H1 (cell line): Measurements from ENCODE around the gene KRT3. TPM values are rescaled to one million over a fixed set of nuclear protein-coding genes. Genes with fewer than 3 reads are reported as not detected.

Experiments used
- CTCF ChIA-PET: fragments of 300-600 bp; sonication (Branson Sonifier 250); formaldehyde crosslinking; loops from one replicate; lab custom pipeline; 2021; ENCODE audit not compliant: partially characterized antibody; lab: Charles Lee
- POLR2A ChIA-PET: fragments of 300-600 bp; sonication (Branson Sonifier 250); formaldehyde crosslinking; loops from one replicate; lab custom pipeline; 2021; ENCODE audit warnings: inconsistent platforms; ENCODE audit not compliant: partially characterized antibody; lab: Charles Lee
- DNase-seq, 2 experiments: peaks; one replicate each; pipeline versions ENCODE4 v3.0.0 to v3.0.0-alpha.2; 2010 to 2022; ENCODE audit warnings: low spot score in 2 of 2, low read depth in 1 of 2, mixed read lengths in 1 of 2
- FAIRE-seq: peaks from 2 replicates; lab custom pipeline; 2011; peaks lifted over from hg19 to GRCh38; lab: Jason Lieb, UNC
- H2AFZ ChIP-seq: 2 replicates; pipeline ENCODE4 v1.8.1; 2012; ENCODE audit warnings: low read length, inconsistent platforms
- H2AK5ac ChIP-seq: 2 replicates; pipeline ENCODE4 v1.6.1; 2013; ENCODE audit warnings: low read depth, low read length
- H2BK120ac ChIP-seq: replicated peaks from 2 replicates; pipeline ENCODE3; 2013; ENCODE audit warnings: low read depth, low read length, inconsistent platforms
- H2BK12ac ChIP-seq: 2 replicates; pipeline ENCODE4 v1.6.1; 2013; ENCODE audit warnings: low read depth, low read length
- H2BK15ac ChIP-seq: 2 replicates; pipeline ENCODE4 v1.6.1; 2013; ENCODE audit warnings: low read length
- H2BK20ac ChIP-seq: 2 replicates; pipeline ENCODE4 v1.6.1; 2013; ENCODE audit warnings: low read length
- H2BK5ac ChIP-seq: 2 replicates; pipeline ENCODE4 v1.6.1; 2013; ENCODE audit warnings: low read depth, low read length
- H3K14ac ChIP-seq: 2 replicates; pipeline ENCODE4 v1.6.1; 2013; ENCODE audit warnings: inconsistent platforms; ENCODE audit not compliant: insufficient read length
- H3K18ac ChIP-seq: 2 replicates; pipeline ENCODE4 v1.6.1; 2013; ENCODE audit warnings: low read length; ENCODE audit errors: extremely low read depth
- H3K23ac ChIP-seq: 2 replicates; pipeline ENCODE4 v1.6.1; 2013; ENCODE audit warnings: inconsistent platforms; ENCODE audit not compliant: insufficient read length
- H3K23me2 ChIP-seq: 2 replicates; pipeline ENCODE4 v1.6.1; 2013; ENCODE audit warnings: low read depth, low read length
- H3K27ac ChIP-seq: 2 replicates; pipeline ENCODE4 v1.6.1; 2011; ENCODE audit warnings: low read depth, low read length, inconsistent platforms
- H3K27me3 ChIP-seq, 4 experiments: replicated peaks in 1 of 4; 1 replicate in 1 of 4; 2 replicates in 3 of 4; pipeline versions ENCODE4 v1.6.1 to v1.8.1; 2011 to 2013; ENCODE audit warnings: low read length in 3 of 4, mild to moderate bottlenecking in 3 of 4, inconsistent platforms in 2 of 4, mixed read lengths in 2 of 4, moderate library complexity in 1 of 4; ENCODE audit not compliant: control insufficient read depth in 3 of 4, insufficient read depth in 3 of 4; ENCODE audit errors: extremely low read depth in 1 of 4
- H3K36me3 ChIP-seq, 4 experiments: 2 replicates each; pipeline versions ENCODE4 v1.6.1 to v1.8.1; 2011 to 2013; ENCODE audit warnings: mild to moderate bottlenecking in 4 of 4, low read length in 3 of 4, moderate library complexity in 2 of 4, control low read depth in 1 of 4, inconsistent platforms in 1 of 4; ENCODE audit not compliant: insufficient read depth in 4 of 4, control insufficient read depth in 2 of 4
- H3K4ac ChIP-seq: replicated peaks from 2 replicates; pipeline ENCODE3; 2013; ENCODE audit warnings: low read length, low read depth, mixed read lengths, inconsistent platforms; ENCODE audit not compliant: insufficient read length
- H3K4me1 ChIP-seq, 4 experiments: replicated peaks in 1 of 4; 1 replicate in 1 of 4; 2 replicates in 3 of 4; pipeline versions ENCODE4 v1.6.1 to v1.8.1; 2011 to 2013; ENCODE audit warnings: low read length in 3 of 4, inconsistent platforms in 2 of 4, mixed read lengths in 1 of 4; ENCODE audit not compliant: insufficient read depth in 4 of 4, control insufficient read depth in 3 of 4
- H3K4me2 ChIP-seq, 2 experiments: 2 replicates each; pipeline versions ENCODE4 v1.6.1 to v1.8.1; 2011 to 2013; ENCODE audit warnings: low read depth in 2 of 2, low read length in 2 of 2, control low read depth in 1 of 2, inconsistent platforms in 1 of 2, mild to moderate bottlenecking in 1 of 2; ENCODE audit not compliant: insufficient read depth in 1 of 2
- H3K4me3 ChIP-seq, 4 experiments: fragments of 200-600, 300-600 bp in 1 of 4; sonication (generic), shearing (Covaris generic), sonication (Bioruptor Twin) in 1 of 4; 2 replicates each; pipeline versions ENCODE4 v1.5.1 to v1.8.1; 2011 to 2016; ENCODE audit warnings: low read length in 4 of 4, low read depth in 3 of 4, control low read depth in 2 of 4, inconsistent platforms in 2 of 4, mild to moderate bottlenecking in 2 of 4, mixed read lengths in 1 of 4, moderate library complexity in 1 of 4; ENCODE audit not compliant: insufficient read depth in 2 of 4; ENCODE audit errors: extremely low read depth in 1 of 4
- H3K56ac ChIP-seq: replicated peaks from 2 replicates; pipeline ENCODE3; 2013; ENCODE audit warnings: low read depth, mild to moderate bottlenecking, mixed read lengths, low read length, inconsistent platforms; ENCODE audit not compliant: insufficient read length
- H3K79me1 ChIP-seq: 2 replicates; pipeline ENCODE4 v1.6.1; 2013; ENCODE audit warnings: low read depth, low read length, control low read depth
- H3K79me2 ChIP-seq, 2 experiments: 2 replicates each; pipeline versions ENCODE4 v1.6.1 to v1.8.1; 2012 to 2013; ENCODE audit warnings: low read length in 2 of 2, mild to moderate bottlenecking in 2 of 2, inconsistent platforms in 1 of 2; ENCODE audit not compliant: insufficient read depth in 2 of 2, control insufficient read depth in 1 of 2
- H3K9ac ChIP-seq, 4 experiments: replicated peaks in 1 of 4; 1 replicate in 1 of 4; 2 replicates in 3 of 4; pipeline versions ENCODE4 v1.6.1 to v1.8.1; 2011 to 2013; ENCODE audit warnings: low read depth in 3 of 4, low read length in 3 of 4, control low read depth in 2 of 4, mild to moderate bottlenecking in 2 of 4, moderate library complexity in 2 of 4, inconsistent platforms in 1 of 4; ENCODE audit errors: extremely low read depth in 1 of 4
- H3K9me3 ChIP-seq, 2 experiments: 2 replicates each; pipeline versions ENCODE4 v1.6.1 to v1.8.1; 2012 to 2013; ENCODE audit warnings: mild to moderate bottlenecking in 2 of 2, moderate library complexity in 2 of 2, control low read depth in 1 of 2, inconsistent platforms in 1 of 2, low read depth in 1 of 2, low read length in 1 of 2, mixed read lengths in 1 of 2; ENCODE audit not compliant: insufficient read depth in 2 of 2
- H4K20me1 ChIP-seq, 2 experiments: replicated peaks in 1 of 2; 2 replicates each; pipeline versions ENCODE3 to v1.8.1; 2011 to 2013; ENCODE audit warnings: inconsistent platforms in 2 of 2, low read length in 2 of 2, mild to moderate bottlenecking in 1 of 2; ENCODE audit not compliant: insufficient read depth in 2 of 2, control insufficient read depth in 1 of 2
- H4K5ac ChIP-seq: 2 replicates; pipeline ENCODE4 v1.6.1; 2013; ENCODE audit warnings: low read length, low read depth, mixed read lengths, inconsistent platforms; ENCODE audit not compliant: insufficient read length
- H4K8ac ChIP-seq: 2 replicates; pipeline ENCODE4 v1.8.0; 2013; ENCODE audit warnings: mild to moderate bottlenecking, moderate library complexity, low read length, inconsistent platforms; ENCODE audit not compliant: insufficient read depth; ENCODE audit errors: extremely low read depth
- H4K91ac ChIP-seq: replicated peaks from 2 replicates; pipeline ENCODE3; 2013; ENCODE audit warnings: low read length, mixed read lengths, inconsistent platforms; ENCODE audit not compliant: insufficient read length
- BCL11A ChIP-seq, 2 experiments: IDR thresholded peaks; one replicate each; pipeline ENCODE4 v1.6.1; 2011; ENCODE audit warnings: low read depth in 2 of 2, low read length in 2 of 2, mild to moderate bottlenecking in 2 of 2
- CBX5 ChIP-seq: fragments of 300-800, 300-1000 bp; sonication (generic); IDR thresholded peaks from 2 replicates; pipeline ENCODE4 v1.7.1; 2016; ENCODE audit warnings: antibody characterized with exemption, low read length, low read depth
- CEBPB ChIP-seq: IDR thresholded peaks from 2 replicates; pipeline ENCODE4 v1.6.1; 2012; ENCODE audit warnings: low read depth, low read length
- KDM5A ChIP-seq: fragments of 200-600 bp; IDR thresholded peaks from 2 replicates; pipeline ENCODE4 v1.7.1; 2012; ENCODE audit warnings: mild to moderate bottlenecking, low read length, inconsistent platforms, mixed read lengths
- MAFK ChIP-seq: IDR thresholded peaks from 2 replicates; pipeline ENCODE4 v1.6.1; 2012; ENCODE audit warnings: low read depth, mild to moderate bottlenecking, improper control_type of control experiment, low read length
- PHF8 ChIP-seq: fragments of 200-600 bp; sonication (generic); conservative IDR thresholded peaks from 2 replicates; pipeline ENCODE4 v1.7.1; 2012; ENCODE audit warnings: low read depth, mild to moderate bottlenecking, inconsistent platforms, low read length, moderate library complexity
- POU5F1 ChIP-seq: IDR thresholded peaks from 2 replicates; pipeline ENCODE4 v1.6.1; 2011; ENCODE audit warnings: low read depth, mild to moderate bottlenecking, low read length, moderate library complexity
- RNF2 ChIP-seq: fragments of 200-900, 300-1000 bp; sonication (generic); IDR thresholded peaks from 2 replicates; pipeline ENCODE4 v1.7.1; 2016; ENCODE audit warnings: borderline replicate concordance, low read depth, mild to moderate bottlenecking, antibody characterized with exemption, low read length; ENCODE audit not compliant: poor library complexity, severe bottlenecking; ENCODE audit errors: missing control alignments
- SIN3A ChIP-seq, 2 experiments: IDR thresholded peaks in 1 of 2; conservative IDR thresholded peaks in 1 of 2; 2 replicates each; pipeline ENCODE4 v1.6.1; 2011 to 2012; ENCODE audit warnings: low read length in 2 of 2, improper control_type of control experiment in 1 of 2, low read depth in 1 of 2, mild to moderate bottlenecking in 1 of 2
- SIRT6 ChIP-seq: IDR thresholded peaks from one replicate; pipeline ENCODE4 v1.7.1; 2012; ENCODE audit warnings: low read length, inconsistent platforms
- SP1 ChIP-seq: IDR thresholded peaks from 2 replicates; pipeline ENCODE4 v1.6.1; 2011; ENCODE audit warnings: low read depth, low read length
- SP4 ChIP-seq: IDR thresholded peaks from 2 replicates; pipeline ENCODE4 v1.6.1; 2012; ENCODE audit warnings: low read length, inconsistent platforms
- SRF ChIP-seq: IDR thresholded peaks from 2 replicates; pipeline ENCODE4 v1.6.1; 2011; ENCODE audit warnings: mild to moderate bottlenecking, low read depth, low read length, moderate library complexity
- TCF12 ChIP-seq: IDR thresholded peaks from 2 replicates; pipeline ENCODE4 v1.6.1; 2011; ENCODE audit warnings: low read depth, mild to moderate bottlenecking, low read length
- TEAD4 ChIP-seq: IDR thresholded peaks from 2 replicates; pipeline ENCODE4 v1.6.1; 2012; ENCODE audit warnings: low read depth, low read length, inconsistent platforms, mixed read lengths
- YY1 ChIP-seq: IDR thresholded peaks from 2 replicates; pipeline ENCODE4 v1.6.1; 2011; ENCODE audit warnings: low read depth, mild to moderate bottlenecking, low read length
- WGBS, 2 experiments: shearing (Covaris generic) in 1 of 2; methylation state at CpG; one replicate each; pipeline versions ENCODE4 v1.1.6 to v1.1.7; 2013 to 2015; ENCODE audit warnings: low lambda C conversion rate in 2 of 2, mixed read lengths in 2 of 2, inconsistent platforms in 1 of 2, low coverage in 1 of 2, missing lambda C conversion rate in 1 of 2; ENCODE audit not compliant: insufficient replicate concordance in 2 of 2, insufficient coverage in 1 of 2, insufficient read length in 1 of 2; ENCODE audit errors: extremely low coverage in 1 of 2, missing lambda C conversion rate in 1 of 2; 5-methylcytosine and 5-hydroxymethylcytosine counted together
- polyA plus RNA-seq, 7 experiments: library from polyadenylated mRNA; depleted of rRNA in 3 of 7; stranded (reverse) in 5 of 7; unstranded in 2 of 7; fragments of >200 nt in 5 of 7; fragments of 200-250 nt in 2 of 7; gene quantifications; 1 replicate in 5 of 7; 2 replicates in 1 of 7; 4 replicates in 1 of 7; pipeline versions ENCODE4 v1.2.1 to v1.2.3, GENCODE V29; 2011 to 2013; ENCODE audit warnings: missing spikeins in 2 of 7, mixed read lengths in 2 of 7
- total RNA-seq: library from RNA; stranded (reverse); fragmentation: NEBNext Ultra II Directional; extraction: Animal tissue kit (Norgen Biotek cat#: 25700); gene quantifications from 2 replicates; pipeline ENCODE4 v1.2.1, GENCODE V29; 2021

Gene KRT3
- total and polyA plus RNA-seq, 2 of the 8 experiments (the other 6 are each of a cell fraction or from before 2014, with no cell fraction given): not detected

DNA sequence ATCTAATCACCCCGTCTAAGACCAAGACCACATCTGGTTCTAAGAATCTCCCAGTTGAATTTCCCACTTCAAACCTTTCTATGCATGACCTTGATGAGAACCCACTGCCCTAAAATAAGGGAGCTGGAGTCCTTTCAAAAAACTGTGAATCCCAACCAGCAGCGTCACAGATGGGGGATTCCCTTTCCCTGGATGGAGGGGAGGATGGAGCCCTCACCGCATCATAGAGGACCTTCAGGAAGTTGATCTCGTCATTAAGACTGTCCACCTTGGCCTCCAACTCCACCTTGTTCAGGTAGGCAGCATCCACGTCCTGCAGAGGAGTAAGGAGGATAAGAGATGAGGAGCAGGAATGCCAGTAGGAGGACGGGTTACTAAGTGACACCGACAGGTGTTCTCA, 13.2 kb upstream of the KRT3 start:
- Histone ChIP-seq H2AK5ac (no peak overlapping the region), H3K14ac (no peak overlapping the region), H2BK5ac (no peak overlapping the region), H4K8ac (no peak overlapping the region), H4K5ac (no peak overlapping the region), H3K9ac (no peak overlapping the region), H4K91ac (no peak overlapping the region), H3K56ac (no peak overlapping the region), H2AFZ (no peak overlapping the region), H3K4ac (no peak overlapping the region), H3K27ac (no peak overlapping the region), H4K20me1 (no peaks in the 10 kb centered on the region), H2BK12ac (no peak overlapping the region), H3K9me3 (no peaks in the 10 kb centered on the region), H3K27me3 (no peaks in the 10 kb centered on the region), H3K23ac (no peak overlapping the region), H3K4me1 (peaks cover 3 to 6% (median 4%) of the 10 kb centered on the region in 4 experiments), H3K79me2 (no peaks in the 10 kb centered on the region), H3K23me2 (no peaks in the 10 kb centered on the region), H3K4me3 (no peak overlapping the region), H3K18ac (no peak overlapping the region), H2BK15ac (no peak overlapping the region), H3K36me3 (no peaks in the 10 kb centered on the region), H3K79me1 (no peaks in the 10 kb centered on the region), H3K4me2 (no peak overlapping the region), H2BK120ac (no peak overlapping the region), H2BK20ac (no peak overlapping the region)
- no peak for DNase-seq
- POLR2A ChIA-PET: no interaction called here
- 87% methylated on average over 7 of the region's 7 CpGs; no CpG with 5 or more reads in 1 of the 2 experiments for WGBS, 2 experiments
- FAIRE-seq: no peak
- CTCF ChIA-PET: interaction anchor here (0.7 to 2.3 kb wide), 3 partner anchors 8 to 76 kb away, joined by 3 to 6 read pairs (median 3); no protein-coding TSS in a partner anchor
- TF ChIP-seq CBX5: no peak
- TF ChIP-seq CEBPB: no peak
- no peak for TF ChIP-seq RNF2
- TF ChIP-seq BCL11A (IDR thresholded peaks at IDR 0.05; ENCODE audit: low read depth in 2 of 2, low read length in 2 of 2): no peak
- no peak for TF ChIP-seq SIRT6
- no peak for TF ChIP-seq TCF12
- TF ChIP-seq TEAD4: no peak
- TF ChIP-seq SP1: no peak
- no peak for TF ChIP-seq MAFK
- TF ChIP-seq YY1: no peak
- no peak for TF ChIP-seq PHF8
- no peak for TF ChIP-seq KDM5A
- TF ChIP-seq POU5F1: no peak
- no peak for TF ChIP-seq SRF
- TF ChIP-seq SIN3A (conservative IDR thresholded peaks at IDR 0.05 in 1 of 2, IDR thresholded peaks at IDR 0.05 in 1 of 2; ENCODE audit: low read depth in 1 of 2, low read length in 2 of 2): no peak
- TF ChIP-seq SP4: no peak
